Prostate gland (tissue), 2 donors: ENCODE measurements around the gene ANTKMT.

Source experiments
- CTCF ChIP-seq, 4 experiments: fragments of 200-600 bp in 2 of 4; fragments of 450-650 bp in 2 of 4; sonication (generic) in 2 of 4; IDR thresholded peaks; 1 replicate in 3 of 4; 2 replicates in 1 of 4; pipeline ENCODE4 v1.5.1; 2016 to 2019; ENCODE audit warnings: antibody characterized with exemption in 4 of 4, mild to moderate bottlenecking in 2 of 4, moderate library complexity in 2 of 4
- POLR2A ChIP-seq: fragments of 450-650 bp; IDR thresholded peaks from one replicate; pipeline ENCODE4 v1.6.1; 2016; ENCODE audit warnings: antibody characterized with exemption, mild to moderate bottlenecking
- POLR2AphosphoS5 ChIP-seq: sonication (generic); formaldehyde crosslinking; IDR thresholded peaks from one replicate; pipeline ENCODE4 v1.6.1; 2017; ENCODE audit warnings: antibody characterized with exemption

- TF ChIP-seq CTCF (IDR thresholded peaks at IDR 0.05): no peak
- no peak for TF ChIP-seq POLR2A
- no peak for TF ChIP-seq POLR2AphosphoS5
Measured at GRCh38 chr16:750485-750884, 29.5 kb downstream of the ANTKMT start.
